WTC11 (cell line): ENCODE measurements around the gene TPGS2. TPM values are rescaled to one million over a fixed set of nuclear protein-coding genes. Genes with fewer than 3 reads are reported as not detected.

Source experiments
- ATAC-seq: fragments of 200-7000 bp; cut with Tn5 transposase; 2 replicates; pipeline ENCODE4 v1.10.0; 2021; ENCODE audit warnings: mild to moderate bottlenecking, moderate library complexity
- CTCF ChIA-PET: fragments of 300-600 bp; sonication (Branson Sonifier 250); formaldehyde crosslinking; loops from one replicate; lab custom pipeline; 2021; ENCODE audit warnings: antibody characterized with exemption; lab: Charles Lee
- POLR2A ChIA-PET: fragments of 350-600 bp; sonication (Branson Sonifier 250); formaldehyde crosslinking; loops from one replicate; lab custom pipeline; 2021; ENCODE audit warnings: antibody characterized with exemption; lab: Charles Lee
- DNase-seq: peaks from one replicate; pipeline ENCODE4 v3.0.0; 2021; ENCODE audit warnings: low spot score
- H3K27ac Mint-ChIP-seq: 2 replicates; pipeline ENCODE4 v1.8.0; 2021; ENCODE audit warnings: mixed read lengths
- H3K27me3 Mint-ChIP-seq: 2 replicates; pipeline ENCODE4 v1.8.0; 2021; ENCODE audit warnings: low read depth, mild to moderate bottlenecking, moderate library complexity, mixed read lengths
- H3K36me3 Mint-ChIP-seq: 2 replicates; pipeline ENCODE4 v1.8.0; 2021; ENCODE audit warnings: mixed read lengths
- H3K4me1 Mint-ChIP-seq: 2 replicates; pipeline ENCODE4 v1.8.0; 2022; ENCODE audit warnings: mixed read lengths
- H3K4me3 Mint-ChIP-seq: 2 replicates; pipeline ENCODE4 v1.8.0; 2021; ENCODE audit warnings: mild to moderate bottlenecking, moderate library complexity, mixed read lengths
- H3K9me3 Mint-ChIP-seq: 2 replicates; pipeline ENCODE4 v1.8.0; 2021; ENCODE audit warnings: mixed read lengths
- ATF3 ChIP-seq: sonication (generic); formaldehyde crosslinking; conservative IDR thresholded peaks from 2 replicates; pipeline ENCODE4 v1.8.1; 2022; ENCODE audit warnings: mild to moderate bottlenecking, missing genetic modification reagents
- E2F1 ChIP-seq: sonication (generic); formaldehyde crosslinking; IDR thresholded peaks from 2 replicates; pipeline ENCODE4 v1.8.0; 2022; ENCODE audit warnings: mild to moderate bottlenecking, missing genetic modification reagents
- JAZF1 ChIP-seq: fragments of 250-450 bp; sonication (Bioruptor Pico); IDR thresholded peaks from 2 replicates; pipeline ENCODE4 v1.9.0; 2021; ENCODE audit warnings: moderate library complexity, mild to moderate bottlenecking, inconsistent platforms
- MLX ChIP-seq: sonication (generic); formaldehyde crosslinking; IDR thresholded peaks from 2 replicates; pipeline ENCODE4 v1.8.1; 2023; ENCODE audit warnings: mild to moderate bottlenecking, missing genetic modification reagents, moderate library complexity
- MYBL2 ChIP-seq: sonication (generic); formaldehyde crosslinking; IDR thresholded peaks from 2 replicates; pipeline ENCODE4 v1.8.1; 2023; ENCODE audit warnings: mild to moderate bottlenecking, moderate library complexity, missing genetic modification reagents
- NR3C1 ChIP-seq: sonication (generic); formaldehyde crosslinking; conservative IDR thresholded peaks from 2 replicates; pipeline ENCODE4 v1.8.1; 2023; ENCODE audit warnings: low read depth, mild to moderate bottlenecking, missing genetic modification reagents
- OVOL2 ChIP-seq: fragments of 250-450 bp; sonication (Bioruptor Pico); IDR thresholded peaks from 2 replicates; pipeline ENCODE4 v1.9.0; 2021; ENCODE audit warnings: mild to moderate bottlenecking, borderline replicate concordance
- SMAD3 ChIP-seq: sonication (generic); formaldehyde crosslinking; IDR thresholded peaks from 2 replicates; pipeline ENCODE4 v1.8.0; 2022; ENCODE audit warnings: missing genetic modification reagents, mild to moderate bottlenecking, borderline replicate concordance
- TEAD1 ChIP-seq: sonication (generic); formaldehyde crosslinking; IDR thresholded peaks from 2 replicates; pipeline ENCODE4 v1.8.0; 2022; ENCODE audit warnings: mild to moderate bottlenecking, missing genetic modification reagents
- TEAD4 ChIP-seq: sonication (generic); formaldehyde crosslinking; IDR thresholded peaks from 2 replicates; pipeline ENCODE4 v1.8.0; 2022; ENCODE audit warnings: mild to moderate bottlenecking, missing genetic modification reagents
- USF1 ChIP-seq: sonication (generic); formaldehyde crosslinking; IDR thresholded peaks from 2 replicates; pipeline ENCODE4 v1.8.0; 2022; ENCODE audit warnings: mild to moderate bottlenecking, missing genetic modification reagents
- ZBTB43 ChIP-seq: sonication (generic); formaldehyde crosslinking; IDR thresholded peaks from 2 replicates; pipeline ENCODE4 v1.8.1; 2023; ENCODE audit warnings: mild to moderate bottlenecking, missing genetic modification reagents
- ZNF232 ChIP-seq: sonication (generic); formaldehyde crosslinking; IDR thresholded peaks from 2 replicates; pipeline ENCODE4 v1.8.0; 2022; ENCODE audit warnings: mild to moderate bottlenecking, missing genetic modification reagents
- ZNF263 ChIP-seq: sonication (generic); formaldehyde crosslinking; IDR thresholded peaks from 2 replicates; pipeline ENCODE4 v1.8.1; 2022; ENCODE audit warnings: low read depth, mild to moderate bottlenecking, moderate library complexity, missing genetic modification reagents
- ZNF512 ChIP-seq: sonication (generic); formaldehyde crosslinking; IDR thresholded peaks from 2 replicates; pipeline ENCODE4 v1.8.1; 2022; ENCODE audit warnings: missing genetic modification reagents, borderline replicate concordance
- ZSCAN18 ChIP-seq: fragments of 250-450 bp; sonication (Bioruptor Pico); IDR thresholded peaks from 2 replicates; pipeline ENCODE4 v2.1.2; 2022; ENCODE audit warnings: mild to moderate bottlenecking, moderate library complexity
- total RNA-seq: library from RNA; stranded (reverse); gene quantifications from 3 replicates; pipeline ENCODE4 v1.2.3, GENCODE V29; 2021

Gene TPGS2
- total RNA-seq, 1 experiment from 2014 or later = 96.9 TPM

GRCh38 chr18:36745219-36745975, 83.4 kb downstream of the TPGS2 start:
- Mint-ChIP-seq H3K9me3 (peaks cover 5% of the 10 kb centered on the region; the same call in 1 of the 2 replicates), H3K4me3 (no peak overlapping the region), H3K4me1 (no peaks in the 10 kb centered on the region), H3K27me3 (no peaks in the 10 kb centered on the region; the same call in 1 of the 2 replicates), H3K36me3 (no peaks in the 10 kb centered on the region), H3K27ac (no peak overlapping the region; the same call in 1 of the 2 replicates)
- CTCF ChIA-PET = no interaction called here
- no peak for DNase-seq
- POLR2A ChIA-PET = no interaction called here
- ATAC-seq = no peak
- no peak for TF ChIP-seq NR3C1 (CRISPR knock-in tag)
- no peak for TF ChIP-seq MLX (CRISPR knock-in tag)
- TF ChIP-seq ZNF263 = no peak
- TF ChIP-seq ATF3 (CRISPR knock-in tag) = no peak
- TF ChIP-seq OVOL2 (CRISPR knock-in tag) = no peak
- TF ChIP-seq ZSCAN18 (CRISPR knock-in tag) = no peak
- TF ChIP-seq ZBTB43 (CRISPR knock-in tag) = no peak
- TF ChIP-seq TEAD1 = no peak
- TF ChIP-seq ZNF232 = no peak
- TF ChIP-seq MYBL2 (CRISPR knock-in tag) = no peak
- no peak for TF ChIP-seq SMAD3 (CRISPR knock-in tag)
- no peak for TF ChIP-seq TEAD4
- TF ChIP-seq, all 79 proteins: peak for 0

- DNase-seq (no peak), ATAC-seq (no peak)
- POLR2A ChIA-PET = no interaction called here
- Mint-ChIP-seq H3K36me3 (no peaks in the 10 kb centered on the region), H3K9me3 (peaks cover 2% of the 10 kb centered on the region; the same call in 1 of the 2 replicates), H3K4me3 (no peak overlapping the region), H3K27ac (0 out of 2 replicates have a peak overlapping the region, but pooled peaks have one; percentile 5), H3K4me1 (no peaks in the 10 kb centered on the region), H3K27me3 (no peaks in the 10 kb centered on the region; the same call in 1 of the 2 replicates)
- CTCF ChIA-PET = no interaction called here
- TF ChIP-seq JAZF1 (CRISPR knock-in tag) = no peak
- no peak for TF ChIP-seq USF1 (CRISPR knock-in tag)
- no peak for TF ChIP-seq ZNF512 (CRISPR knock-in tag)
- TF ChIP-seq E2F1 = no peak
- TF ChIP-seq ZBTB43 (CRISPR knock-in tag) = no peak
Observed at GRCh38 chr18:36744261-36744876, 84.4 kb downstream of the TPGS2 start.
